ENCODE results near the gene ANXA3.

ANXA3 gene

GRCh38 chr4:78645853-78646757 lies 94.5 kb downstream of the ANXA3 start:
- DNase-seq (ENCODE audit: low read depth): no peak

GRCh38 chr4:78647272-78647671 lies 95.7 kb downstream of the ANXA3 start:
- no peak for DNase-seq (ENCODE audit: low read depth)

- no peak for DNase-seq (ENCODE audit: low read depth)
Measured at GRCh38 chr4:78648640-78649363, 97.2 kb downstream of the ANXA3 start.

- DNase-seq (ENCODE audit: low read depth): no peak
Measured at GRCh38 chr4:78650106-78651024, 98.8 kb downstream of the ANXA3 start.

- no peak for DNase-seq (ENCODE audit: low read depth)
Measured at GRCh38 chr4:78651250-78651860, 99.8 kb downstream of the ANXA3 start.

- DNase-seq (ENCODE audit: low read depth): no peak
Measured at GRCh38 chr4:78652282-78652876, 100.8 kb downstream of the ANXA3 start.

DNA sequence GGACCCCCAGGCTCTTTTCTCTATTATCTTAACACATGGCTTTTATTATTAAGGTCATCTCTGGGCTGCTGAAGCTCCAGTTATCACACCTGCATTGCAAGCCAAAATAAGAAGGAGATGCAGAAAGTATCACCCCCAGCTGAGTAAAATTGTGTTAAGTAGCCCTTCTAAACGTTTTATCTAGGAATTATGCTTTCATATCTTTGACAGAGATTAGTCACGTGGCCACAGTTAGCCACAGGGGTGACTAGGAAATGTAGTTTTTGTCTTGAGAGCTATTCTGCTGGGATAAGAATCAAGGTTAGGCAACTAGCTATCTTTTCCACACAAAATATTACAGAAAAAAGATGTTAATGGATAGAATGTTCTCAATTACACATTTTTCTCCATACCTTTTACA lies 102.1 kb downstream of the ANXA3 start:
- no peak for DNase-seq (ENCODE audit: low read depth)

GRCh38 chr4:78654807-78655206 lies 103.2 kb downstream of the ANXA3 start:
- no peak for DNase-seq (ENCODE audit: low read depth)

DNA sequence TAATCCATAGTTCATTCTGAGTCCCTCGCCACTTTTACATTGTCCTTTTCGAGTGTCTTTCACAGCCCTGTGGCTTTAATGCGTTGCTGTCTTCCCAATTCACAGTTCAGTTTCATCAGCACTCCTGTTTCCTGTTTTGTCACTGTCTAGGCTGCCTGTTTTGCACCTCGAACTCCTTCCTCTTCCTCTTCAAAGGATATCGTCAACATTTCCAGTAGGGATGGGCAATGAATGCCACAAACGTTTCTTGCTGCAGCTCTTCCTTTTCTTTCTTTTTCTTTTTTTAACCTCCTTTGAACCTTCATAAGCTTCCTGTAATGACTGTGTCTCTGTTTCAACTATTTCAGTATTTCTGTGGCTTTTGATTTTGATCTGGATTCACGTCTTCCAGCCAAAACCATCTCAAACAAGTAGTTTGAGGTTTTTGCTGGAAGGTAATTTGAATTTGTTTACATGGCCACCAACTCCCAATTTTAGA lies 105.4 kb downstream of the ANXA3 start:
- DNase-seq (ENCODE audit: low read depth): no peak

- no peak for DNase-seq (ENCODE audit: low read depth)
Measured at GRCh38 chr4:78659264-78659663, 107.7 kb downstream of the ANXA3 start.

DNA sequence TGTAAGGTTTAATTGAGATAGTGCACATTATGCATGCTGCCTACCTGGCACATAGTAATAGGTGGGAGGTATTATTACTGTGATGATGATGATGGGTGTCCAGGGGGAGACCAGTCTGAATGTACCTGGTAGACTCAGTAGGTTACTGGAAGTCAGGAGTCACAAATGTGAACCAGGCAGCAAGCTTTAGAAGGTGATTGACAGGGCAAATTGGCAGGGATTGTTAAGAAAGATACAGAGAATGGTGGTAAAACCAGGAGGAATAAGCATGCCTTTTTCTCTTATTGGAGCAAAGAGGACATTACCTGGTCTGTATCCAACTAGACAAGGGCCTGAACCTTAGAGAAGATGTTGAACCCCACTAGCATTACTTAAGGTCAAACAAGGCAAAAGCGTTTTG lies 108.1 kb downstream of the ANXA3 start:
- DNase-seq (ENCODE audit: low read depth): no peak

Measured in stimulated activated CD4-positive, alpha-beta T cell treated with anti-CD3 and anti-CD28 coated beads, Interleukin-2, amount 100 ng/mL, for 4 hours (primary cell).